ENCODE results near the gene GAS7. TPM values are rescaled to one million over a fixed set of nuclear protein-coding genes. Genes with fewer than 3 reads are reported as not detected.

GAS7 gene
- total RNA-seq, 1 donor from 2014 or later, result 8.5 TPM

DNA sequence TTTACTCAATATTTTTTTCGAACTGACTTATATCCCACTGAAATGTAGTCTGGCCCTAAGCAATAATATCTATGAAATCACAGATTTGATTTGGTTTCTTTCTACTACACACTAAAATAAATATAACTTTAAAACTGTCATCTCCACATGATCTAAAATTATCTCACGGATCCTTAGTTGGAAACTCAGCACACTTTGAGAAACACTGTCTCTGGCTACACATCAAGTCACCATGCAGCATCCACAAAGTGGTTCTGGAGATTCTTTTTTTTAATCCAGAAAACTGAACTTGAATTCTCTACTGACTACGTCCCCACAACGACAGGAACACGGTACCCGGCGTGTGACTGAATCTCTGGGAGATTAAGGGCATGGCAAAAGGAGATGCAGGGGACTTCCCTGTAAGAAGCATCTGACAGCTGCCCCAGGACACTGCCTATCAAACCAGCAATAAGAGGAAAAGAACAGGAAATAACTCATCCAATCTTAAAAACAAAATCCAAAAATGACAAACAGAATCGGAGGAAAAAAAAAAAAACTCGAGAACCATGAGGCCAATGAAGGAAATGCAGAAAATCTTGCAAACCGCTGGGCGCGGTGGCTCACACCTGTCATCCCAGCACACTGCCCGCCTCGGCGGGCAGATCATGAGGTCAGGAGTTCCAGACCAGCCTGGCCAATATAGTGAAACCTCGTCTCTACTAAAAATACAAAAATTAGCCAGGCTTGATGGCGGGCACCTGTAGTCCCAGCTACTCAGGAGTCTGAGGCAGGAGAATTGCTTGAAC is 152.3 kb downstream of the GAS7 start:
- Mint-ChIP-seq H3K4me1 (ENCODE audit: low read depth, unreplicated experiment) (peaks cover 8% of the 10 kb centered on the region), H3K36me3 (ENCODE audit: low read depth, unreplicated experiment) (no peaks in the 10 kb centered on the region), H3K4me3 (ENCODE audit: unreplicated experiment) (no peak overlapping the region), H3K27ac (ENCODE audit: unreplicated experiment) (no peak overlapping the region), H3K27me3 (ENCODE audit: low read depth, unreplicated experiment) (peaks cover 4% of the 10 kb centered on the region), H3K9me3 (ENCODE audit: unreplicated experiment) (no peaks in the 10 kb centered on the region)
- Histone ChIP-seq H3K79me2 (ENCODE audit: insufficient read depth, low read length) (no peaks in the 10 kb centered on the region), H2AFZ (ENCODE audit: low read depth, low read length) (no peak overlapping the region), H3K4me2 (ENCODE audit: low read length) (no peak overlapping the region), H3K4me1 (ENCODE audit: insufficient read depth, low read length) (no peaks in the 10 kb centered on the region), H3K36me3 (ENCODE audit: insufficient read depth, low read length) (no peaks in the 10 kb centered on the region), H3K27me3 (ENCODE audit: insufficient read depth, low read length) (no peaks in the 10 kb centered on the region), H3K27ac (ENCODE audit: low read depth, low read length) (no peak overlapping the region), H4K20me1 (ENCODE audit: insufficient read depth, low read length) (no peaks in the 10 kb centered on the region), H3K9me3 (ENCODE audit: insufficient read depth, low read depth, low read length) (no peaks in the 10 kb centered on the region), H3K4me3 (ENCODE audit: insufficient read depth, low read depth, low read length) (no peak overlapping the region), H3K9ac (ENCODE audit: low read length) (no peak overlapping the region)
- DNase-seq (ENCODE audit: low read depth), result no peak
- TF ChIP-seq, protein P1, sequence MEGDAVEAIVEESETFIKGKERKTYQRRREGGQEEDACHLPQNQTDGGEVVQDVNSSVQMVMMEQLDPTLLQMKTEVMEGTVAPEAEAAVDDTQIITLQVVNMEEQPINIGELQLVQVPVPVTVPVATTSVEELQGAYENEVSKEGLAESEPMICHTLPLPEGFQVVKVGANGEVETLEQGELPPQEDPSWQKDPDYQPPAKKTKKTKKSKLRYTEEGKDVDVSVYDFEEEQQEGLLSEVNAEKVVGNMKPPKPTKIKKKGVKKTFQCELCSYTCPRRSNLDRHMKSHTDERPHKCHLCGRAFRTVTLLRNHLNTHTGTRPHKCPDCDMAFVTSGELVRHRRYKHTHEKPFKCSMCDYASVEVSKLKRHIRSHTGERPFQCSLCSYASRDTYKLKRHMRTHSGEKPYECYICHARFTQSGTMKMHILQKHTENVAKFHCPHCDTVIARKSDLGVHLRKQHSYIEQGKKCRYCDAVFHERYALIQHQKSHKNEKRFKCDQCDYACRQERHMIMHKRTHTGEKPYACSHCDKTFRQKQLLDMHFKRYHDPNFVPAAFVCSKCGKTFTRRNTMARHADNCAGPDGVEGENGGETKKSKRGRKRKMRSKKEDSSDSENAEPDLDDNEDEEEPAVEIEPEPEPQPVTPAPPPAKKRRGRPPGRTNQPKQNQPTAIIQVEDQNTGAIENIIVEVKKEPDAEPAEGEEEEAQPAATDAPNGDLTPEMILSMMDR (IDR thresholded peaks at IDR 0.05; ENCODE audit: insufficient read depth, low read depth, low read length), result no peak
- TF ChIP-seq EZH2 (IDR thresholded peaks at IDR 0.05; ENCODE audit: insufficient read depth, low read length), result no peak
- no peak for FAIRE-seq

DNA sequence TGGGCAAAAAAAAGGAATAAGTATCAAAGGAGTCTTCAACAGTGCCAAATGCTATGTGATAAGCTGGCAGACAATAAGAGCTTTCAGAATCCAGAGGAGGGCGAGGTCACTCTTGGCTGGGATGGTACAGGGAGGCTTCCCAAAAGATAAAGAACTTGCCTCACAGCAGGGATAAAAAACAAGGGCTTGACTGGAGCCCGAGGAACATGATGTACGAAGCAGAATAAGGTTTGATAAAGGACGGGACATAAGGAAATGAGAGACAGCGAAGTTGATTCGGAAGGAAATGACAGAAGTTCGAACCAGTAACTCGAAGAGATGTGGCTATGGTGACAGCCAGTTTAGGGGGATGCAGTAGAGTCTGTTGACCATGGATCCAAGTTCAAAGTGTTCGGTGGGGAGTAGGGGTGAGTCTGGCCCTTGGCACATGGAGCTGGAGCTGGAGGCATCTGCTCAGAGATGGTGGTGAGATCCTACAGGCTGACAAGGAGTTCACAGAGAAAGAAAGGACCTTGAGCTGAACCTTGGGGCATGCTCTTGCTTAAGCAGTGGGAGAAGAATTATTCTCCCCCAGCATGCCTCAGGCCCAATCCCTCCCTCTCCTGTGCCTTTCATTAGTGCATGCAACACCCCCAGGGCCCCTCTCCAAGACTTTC is 155.7 kb downstream of the GAS7 start:
- H3K4me3 ChIP-seq (ENCODE audit: insufficient read depth, low read depth, low read length), result no peak overlapping the region
- no peaks in the 10 kb centered on the region for H3K27me3 ChIP-seq (ENCODE audit: insufficient read depth, low read length)
- H3K9me3 ChIP-seq (ENCODE audit: insufficient read depth, low read depth, low read length), result no peaks in the 10 kb centered on the region
- no peaks in the 10 kb centered on the region for H4K20me1 ChIP-seq (ENCODE audit: insufficient read depth, low read length)
- no peak overlapping the region for H3K9ac ChIP-seq (ENCODE audit: low read length)
- DNase-seq (ENCODE audit: low read depth) (no peak), FAIRE-seq (no peak)
- H3K4me1 ChIP-seq (ENCODE audit: insufficient read depth, low read length), result no peaks in the 10 kb centered on the region
- no peak overlapping the region for H3K27ac Mint-ChIP-seq (ENCODE audit: unreplicated experiment)
- H3K4me2 ChIP-seq (ENCODE audit: low read length), result no peak overlapping the region
- H3K36me3 ChIP-seq (ENCODE audit: insufficient read depth, low read length), result no peaks in the 10 kb centered on the region
- H3K9me3 Mint-ChIP-seq (ENCODE audit: unreplicated experiment), result no peaks in the 10 kb centered on the region
- no peak for TF ChIP-seq EZH2 (IDR thresholded peaks at IDR 0.05; ENCODE audit: insufficient read depth, low read length)
- TF ChIP-seq, protein P1 (IDR thresholded peaks at IDR 0.05; ENCODE audit: insufficient read depth, low read depth, low read length), result no peak
- no peaks in the 10 kb centered on the region for H3K36me3 Mint-ChIP-seq (ENCODE audit: low read depth, unreplicated experiment)
- peaks cover 4% of the 10 kb centered on the region for H3K27me3 Mint-ChIP-seq (ENCODE audit: low read depth, unreplicated experiment)
- no peak overlapping the region for H2AFZ ChIP-seq (ENCODE audit: low read depth, low read length)
- no peak overlapping the region for H3K27ac ChIP-seq (ENCODE audit: low read depth, low read length)
- peaks cover 3% of the 10 kb centered on the region for H3K4me1 Mint-ChIP-seq (ENCODE audit: low read depth, unreplicated experiment)
- no peak overlapping the region for H3K4me3 Mint-ChIP-seq (ENCODE audit: unreplicated experiment)
- H3K79me2 ChIP-seq (ENCODE audit: insufficient read depth, low read length), result no peaks in the 10 kb centered on the region
